HG02678 (cell line): Measurements from ENCODE around the gene APIP.

Experiments used
- ATAC-seq: cut with Tn5 transposase; IDR thresholded peaks from one replicate; pipeline ENCODE4 v1.9.1; 2021; ENCODE audit warnings: mild to moderate bottlenecking, moderate library complexity; ENCODE audit not compliant: unreplicated experiment

APIP gene

GRCh38 chr11:34844463-34845112 lies 71.6 kb downstream of the APIP start:
- ATAC-seq, result no peak

GRCh38 chr11:34843271-34843670 lies 72.9 kb downstream of the APIP start:
- ATAC-seq, result no peak

- peak; percentile 86 for ATAC-seq
Measured at GRCh38 chr11:34840736-34841386, 75.3 kb downstream of the APIP start.

GRCh38 chr11:34839969-34840368 lies 76.2 kb downstream of the APIP start:
- no peak for ATAC-seq

GRCh38 chr11:34836958-34837856 lies 79.0 kb downstream of the APIP start:
- no peak for ATAC-seq

- no peak for ATAC-seq
Measured at GRCh38 chr11:34833602-34834001, 82.6 kb downstream of the APIP start.
